Measurements from ENCODE around the gene MAP3K6. TPM values are rescaled to one million over a fixed set of nuclear protein-coding genes. Genes with fewer than 3 reads are reported as not detected.

Gene MAP3K6
- total and polyA plus RNA-seq, 2 of the 4 experiments (the other 2 are of a cell fraction): 4.8 to 15.9 TPM

GRCh38 chr1:27353629-27354028, 13.1 kb downstream of the MAP3K6 start:
- POLR2A ChIA-PET (ENCODE audit: unreplicated experiment): no interaction called here
- Histone ChIP-seq H2AK9ac (replicated peaks; ENCODE audit: low read depth, low read length, poor library complexity) (no peak overlapping the region), H2AK5ac (ENCODE audit: low read depth, low read length) (no peak overlapping the region), H3K27me3 (ENCODE audit: control insufficient read depth, insufficient read depth, low read length) (no peaks in the 10 kb centered on the region; the same call in 1 of the 2 replicates), H3K9me3 (ENCODE audit: control insufficient read depth, insufficient read depth, low read length) (no peaks in the 10 kb centered on the region), H4K20me1 (ENCODE audit: insufficient read depth, low read length) (no peaks in the 10 kb centered on the region), H3K4me3 (ENCODE audit: insufficient read depth, low read depth, low read length) (no peak overlapping the region), H3K9me1 (ENCODE audit: insufficient read depth, low read length) (no peaks in the 10 kb centered on the region; the same call in 1 of the 2 replicates), H3K9ac (ENCODE audit: low read depth, low read length) (no peak overlapping the region), H4K91ac (ENCODE audit: insufficient read depth, low read depth, low read length) (no peak overlapping the region), H2BK120ac (ENCODE audit: low read depth, low read length) (no peak overlapping the region), H2BK20ac (ENCODE audit: low read depth, low read length) (no peak overlapping the region), H4K8ac (ENCODE audit: low read depth in 2 of 2, low read length in 2 of 2) (no peak overlapping the region), H3K4me2 (ENCODE audit: low read depth, low read length) (no peak overlapping the region), H3K4ac (ENCODE audit: low read depth, low read length) (no peak overlapping the region), H3K14ac (replicated peaks; ENCODE audit: low read depth, low read length) (no peak overlapping the region), H3K36me3 (ENCODE audit: control insufficient read depth, insufficient read depth, low read length) (peaks cover 19% of the 10 kb centered on the region), H2AFZ (replicated peaks; ENCODE audit: low read length, poor library complexity) (no peak overlapping the region), H4K5ac (ENCODE audit: low read depth, low read length) (no peak overlapping the region), H3K4me1 (ENCODE audit: control insufficient read depth, insufficient read depth, low read length) (peaks cover 5% of the 10 kb centered on the region; the same call in 1 of the 2 replicates), H3K27ac (ENCODE audit: insufficient read depth, low read length) (no peak overlapping the region), H2BK15ac (ENCODE audit: low read depth, low read length) (no peak overlapping the region), H3K79me1 (ENCODE audit: low read depth in 1 of 2, low read length in 2 of 2) (no peaks in the 10 kb centered on the region), H3K18ac (ENCODE audit: low read depth, low read length) (no peak overlapping the region), H3K56ac (ENCODE audit: extremely low read depth, insufficient read depth, low read length) (no peak overlapping the region), H2BK5ac (ENCODE audit: low read depth, low read length, poor library complexity, severe bottlenecking) (no peak overlapping the region), H3K23ac (ENCODE audit: low read depth, low read length) (no peak overlapping the region)
- in situ Hi-C loops (cut with MboI; ENCODE audit: low sequenced_read_pairs) (no loop called here), intact Hi-C loops (cut with micrococcal nuclease) (no loop called here), dilution Hi-C loops (cut with HindIII; ENCODE audit: low sequenced_read_pairs, unreplicated experiment) (no loop called here)
- DNase-seq: no peak
- no TSS peak for BruUV-seq (replicated peaks)
- WGBS, 2 experiments (ENCODE audit: extremely low coverage in 2 of 2, insufficient read length in 1 of 2): no CpG with 5 or more reads among the region's 3 CpGs
- no peak for ATAC-seq (ENCODE audit: low read depth)
- TF ChIP-seq RFX5 (IDR thresholded peaks at IDR 0.05; ENCODE audit: low read depth, low read length) (no peak), FOS (IDR thresholded peaks at IDR 0.05; ENCODE audit: low read depth, low read length) (no peak), BHLHE40 (IDR thresholded peaks at IDR 0.05; ENCODE audit: low read depth, low read length) (no peak), USF2 (IDR thresholded peaks at IDR 0.05; ENCODE audit: low read depth, low read length) (no peak), RAD21 (IDR thresholded peaks at IDR 0.05; ENCODE audit: low read length) (no peak), CHD1 (IDR thresholded peaks at IDR 0.05; ENCODE audit: low read depth, low read length) (no peak), MAZ (IDR thresholded peaks at IDR 0.05; ENCODE audit: borderline replicate concordance, low read depth, low read length) (no peak), SMC3 (IDR thresholded peaks at IDR 0.05; ENCODE audit: low read depth, low read length) (no peak), NFE2L2 (IDR thresholded peaks at IDR 0.05; ENCODE audit: low read depth, low read length) (no peak), MAFK (IDR thresholded peaks at IDR 0.05; ENCODE audit: low read depth, low read length) (no peak), RCOR1 (IDR thresholded peaks at IDR 0.05; ENCODE audit: insufficient replicate concordance, low read length) (no peak), CTCF (conservative IDR thresholded peaks at IDR 0.05; ENCODE audit: low read depth, low read length) (no peak), CEBPB (IDR thresholded peaks at IDR 0.05; ENCODE audit: low read depth, low read length) (no peak), MXI1 (IDR thresholded peaks at IDR 0.05; ENCODE audit: borderline replicate concordance, low read depth, low read length) (no peak), POLR2A (IDR thresholded peaks at IDR 0.05; ENCODE audit: low read depth, low read length) (no peak), ELK1 (IDR thresholded peaks at IDR 0.05; ENCODE audit: borderline replicate concordance, low read depth, low read length) (no peak)
- CTCF ChIA-PET: interaction anchor here (0.7 kb wide), 1 partner anchor 253 kb away, joined by 3 read pairs; no protein-coding TSS in a partner anchor
